RWPE2 (cell line): Measurements from ENCODE around the gene SLAMF8.

Experiments used
- ATAC-seq: fragments of 200-7000 bp; cut with Tn5 transposase; 3 replicates; pipeline ENCODE4 v1.9.1; 2021; ENCODE audit warnings: low read depth
- DNase-seq: peaks from one replicate; pipeline ENCODE4 v3.0.0-alpha.2; 2020; ENCODE audit warnings: low spot score
- H3K27ac ChIP-seq: fragments of 450-650 bp; 2 replicates; pipeline ENCODE4 v1.5.1; 2017; ENCODE audit warnings: mild to moderate bottlenecking; ENCODE audit not compliant: poor library complexity, severe bottlenecking
- H3K27me3 ChIP-seq: fragments of 250-450 bp; sonication (Bioruptor Pico); 2 replicates; pipeline ENCODE4 v1.5.1; 2021; ENCODE audit warnings: mild to moderate bottlenecking, moderate library complexity; ENCODE audit not compliant: insufficient read depth, poor library complexity, severe bottlenecking
- H3K36me3 ChIP-seq: fragments of 250-450 bp; sonication (Bioruptor Pico); 2 replicates; pipeline ENCODE4 v1.5.1; 2020; ENCODE audit warnings: low read depth, mild to moderate bottlenecking, moderate library complexity
- H3K4me1 ChIP-seq: fragments of 250-450 bp; sonication (Bioruptor Pico); 2 replicates; pipeline ENCODE4 v1.5.1; 2021; ENCODE audit warnings: mild to moderate bottlenecking, moderate library complexity; ENCODE audit not compliant: insufficient read depth, poor library complexity, severe bottlenecking
- H3K4me3 ChIP-seq: fragments of 250-450 bp; sonication (Bioruptor Pico); 2 replicates; pipeline ENCODE4 v1.5.1; 2021; ENCODE audit warnings: mild to moderate bottlenecking, moderate library complexity; ENCODE audit not compliant: severe bottlenecking
- H3K9me3 ChIP-seq: fragments of 250-450 bp; sonication (Bioruptor Pico); 2 replicates; pipeline ENCODE4 v1.5.1; 2021; ENCODE audit warnings: mild to moderate bottlenecking, moderate library complexity; ENCODE audit not compliant: severe bottlenecking
- CTCF ChIP-seq: fragments of 450-650 bp; IDR thresholded peaks from one replicate; pipeline ENCODE4 v1.5.1; 2017; ENCODE audit warnings: mild to moderate bottlenecking, moderate library complexity; ENCODE audit not compliant: poor library complexity, severe bottlenecking

The SLAMF8 gene

GRCh38 chr1:159872891-159873290 is 46.2 kb downstream of the SLAMF8 start:
- no peak for TF ChIP-seq CTCF
- no peak for DNase-seq
- H3K27ac ChIP-seq, result no peak overlapping the region
- H3K4me1 ChIP-seq, result peaks cover 21% of the 10 kb centered on the region
- no peak overlapping the region for H3K4me3 ChIP-seq
- no peak for ATAC-seq
- H3K9me3 ChIP-seq, result no peaks in the 10 kb centered on the region
- H3K36me3 ChIP-seq, result no peaks in the 10 kb centered on the region
- no peaks in the 10 kb centered on the region for H3K27me3 ChIP-seq

GRCh38 chr1:159873530-159874143 is 47.0 kb downstream of the SLAMF8 start:
- Histone ChIP-seq H3K36me3 (no peaks in the 10 kb centered on the region), H3K4me1 (peaks cover 16% of the 10 kb centered on the region), H3K27me3 (no peaks in the 10 kb centered on the region), H3K4me3 (no peak overlapping the region), H3K27ac (no peak overlapping the region), H3K9me3 (no peaks in the 10 kb centered on the region)
- no peak for DNase-seq
- ATAC-seq, result no peak
- no peak for TF ChIP-seq CTCF

- ATAC-seq, result no peak
- no peak overlapping the region for H3K27ac ChIP-seq
- H3K9me3 ChIP-seq, result no peaks in the 10 kb centered on the region
- no peak overlapping the region for H3K4me3 ChIP-seq
- H3K4me1 ChIP-seq, result peaks cover 42% of the 10 kb centered on the region
- no peaks in the 10 kb centered on the region for H3K27me3 ChIP-seq
- no peak for TF ChIP-seq CTCF
- no peak for DNase-seq
- no peaks in the 10 kb centered on the region for H3K36me3 ChIP-seq
Measured at GRCh38 chr1:159877695-159878444, 51.2 kb downstream of the SLAMF8 start.

GRCh38 chr1:159879136-159879535 is 52.5 kb downstream of the SLAMF8 start:
- H3K4me3 ChIP-seq, result no peak overlapping the region
- TF ChIP-seq CTCF, result no peak
- H3K9me3 ChIP-seq, result no peaks in the 10 kb centered on the region
- ATAC-seq (no peak), DNase-seq (no peak)
- H3K36me3 ChIP-seq, result no peaks in the 10 kb centered on the region
- no peaks in the 10 kb centered on the region for H3K27me3 ChIP-seq
- peak overlapping the region; percentile 95 for H3K27ac ChIP-seq
- peaks cover 43% of the 10 kb centered on the region for H3K4me1 ChIP-seq

- Histone ChIP-seq H3K9me3 (no peaks in the 10 kb centered on the region), H3K27ac (peak overlapping the region; percentile 95), H3K27me3 (no peaks in the 10 kb centered on the region), H3K4me1 (peaks cover 43% of the 10 kb centered on the region), H3K4me3 (no peak overlapping the region), H3K36me3 (no peaks in the 10 kb centered on the region)
- DNase-seq (no peak), ATAC-seq (peak; percentile 53)
- TF ChIP-seq CTCF, result no peak
Measured at GRCh38 chr1:159879977-159880376, 53.3 kb downstream of the SLAMF8 start.
